HEK293 (cell line): ENCODE data around the gene LPCAT4.

Source experiments
- CTCF ChIP-seq: fragments of 450-650 bp; formaldehyde crosslinking; IDR thresholded peaks from 2 replicates; pipeline ENCODE4 v1.5.1; 2016; ENCODE audit warnings: missing biosample characterization, missing genetic modification characterization
- ELK4 ChIP-seq: IDR thresholded peaks from 2 replicates; pipeline ENCODE4 v1.6.1; 2011; ENCODE audit warnings: mild to moderate bottlenecking, low read depth, low read length, borderline replicate concordance
- HIC1 ChIP-seq: fragments of 450-650 bp; formaldehyde crosslinking; IDR thresholded peaks from 2 replicates; pipeline ENCODE4 v1.5.1; 2016; ENCODE audit warnings: missing biosample characterization, missing genetic modification characterization
- MYNN ChIP-seq: fragments of 450-650 bp; formaldehyde crosslinking; IDR thresholded peaks from 2 replicates; pipeline ENCODE4 v1.5.1; 2016; ENCODE audit warnings: missing biosample characterization, missing genetic modification characterization, borderline replicate concordance
- RBAK ChIP-seq: fragments of 450-650 bp; formaldehyde crosslinking; IDR thresholded peaks from 2 replicates; pipeline ENCODE4 v1.5.1; 2016; ENCODE audit warnings: missing biosample characterization, missing genetic modification characterization
- SETDB1 ChIP-seq: IDR thresholded peaks from one replicate; pipeline ENCODE4 v1.6.1; 2017; ENCODE audit warnings: mild to moderate bottlenecking, low read length, moderate library complexity, mixed read lengths; ENCODE audit not compliant: insufficient read length
- ZBTB10 ChIP-seq: fragments of 450-650 bp; formaldehyde crosslinking; IDR thresholded peaks from 2 replicates; pipeline ENCODE4 v1.5.1; 2016; ENCODE audit warnings: missing biosample characterization, missing genetic modification characterization
- ZNF133 ChIP-seq: fragments of 450-650 bp; formaldehyde crosslinking; IDR thresholded peaks from 2 replicates; pipeline ENCODE4 v1.5.1; 2016; ENCODE audit warnings: missing biosample characterization, missing genetic modification characterization
- ZNF174 ChIP-seq: fragments of 450-650 bp; formaldehyde crosslinking; IDR thresholded peaks from 2 replicates; pipeline ENCODE4 v1.5.0; 2017; ENCODE audit warnings: missing biosample characterization, mild to moderate bottlenecking, missing genetic modification characterization
- ZNF292 ChIP-seq: fragments of 450-650 bp; formaldehyde crosslinking; IDR thresholded peaks from 2 replicates; pipeline ENCODE4 v1.5.1; 2016; ENCODE audit warnings: low read depth, missing biosample characterization, missing genetic modification characterization, borderline replicate concordance
- ZNF423 ChIP-seq: fragments of 450-650 bp; formaldehyde crosslinking; IDR thresholded peaks from 2 replicates; pipeline ENCODE4 v1.5.1; 2016; ENCODE audit warnings: missing biosample characterization, missing genetic modification characterization
- ZNF776 ChIP-seq: fragments of 450-650 bp; formaldehyde crosslinking; IDR thresholded peaks from 2 replicates; pipeline ENCODE4 v1.5.0; 2017; ENCODE audit warnings: missing biosample characterization, missing genetic modification characterization, borderline replicate concordance
- ZSCAN30 ChIP-seq: fragments of 450-650 bp; IDR thresholded peaks from 2 replicates; pipeline ENCODE4 v1.5.1; 2018; ENCODE audit warnings: missing biosample characterization, mild to moderate bottlenecking, missing genetic modification characterization, moderate library complexity

GRCh38 chr15:34330279-34330678, 36.7 kb downstream of the LPCAT4 start:
- TF ChIP-seq ZNF292, result no peak
- no peak for TF ChIP-seq SETDB1
- TF ChIP-seq CTCF (tag by site-specific recombination), result no peak
- no peak for TF ChIP-seq ELK4
- TF ChIP-seq ZNF174 (tag by site-specific recombination), result no peak
- TF ChIP-seq MYNN (tag by site-specific recombination), result no peak
- no peak for TF ChIP-seq ZNF133
- no peak for TF ChIP-seq ZNF776 (tag by site-specific recombination)
- TF ChIP-seq HIC1, result no peak
- TF ChIP-seq RBAK (tag by site-specific recombination), result no peak
- TF ChIP-seq ZBTB10 (tag by site-specific recombination), result no peak
- TF ChIP-seq ZNF423 (tag by site-specific recombination), result no peak
- no peak for TF ChIP-seq ZSCAN30 (tag by site-specific recombination)
